SK-N-SH (cell line): ENCODE results near the gene TWF2. TPM values are rescaled to one million over a fixed set of nuclear protein-coding genes. Genes with fewer than 3 reads are reported as not detected.

ENCODE experiments used
- CTCF ChIA-PET: fragments of 300-600, 350-600 bp; formaldehyde crosslinking; extraction: SDS; loops from one replicate; lab custom pipeline; 2021; lab: Yijun Ruan, JAX
- POLR2A ChIA-PET: fragments of 350-600 bp; sonication (Branson Sonifier 250); formaldehyde crosslinking; extraction: SDS; loops from one replicate; lab custom pipeline; 2020; ENCODE audit warnings: antibody characterized with exemption, inconsistent platforms; lab: Yijun Ruan, JAX
- DNase-seq: peaks from one replicate; pipeline ENCODE4 v3.0.0; 2012
- H2AFZ ChIP-seq: fragments of 200-600 bp; sonication (generic); 2 replicates; pipeline ENCODE4 v1.8.1; 2016; ENCODE audit warnings: antibody characterized with exemption, mild to moderate bottlenecking, low read depth
- H3F3A ChIP-seq: fragments of 200-600 bp; sonication (generic); replicated peaks from 2 replicates; pipeline ENCODE3; 2016; ENCODE audit warnings: antibody characterized with exemption, mild to moderate bottlenecking; ENCODE audit not compliant: insufficient read depth
- H3K27ac ChIP-seq, 2 experiments: fragments of 200-500 bp in 1 of 2; fragments of 200-600 bp in 1 of 2; sonication (Bioruptor generic) in 1 of 2; sonication (generic), shearing (Covaris generic) in 1 of 2; 2 replicates each; pipeline versions ENCODE4 v1.5.1 to v1.6.1; 2014 to 2016; ENCODE audit warnings: low read depth in 2 of 2, inconsistent platforms in 1 of 2, low read length in 1 of 2, mild to moderate bottlenecking in 1 of 2, mixed read lengths in 1 of 2
- H3K27me3 ChIP-seq: fragments of 200-600 bp; sonication (generic), shearing (Covaris generic); 2 replicates; pipeline ENCODE4 v1.6.1; 2016; ENCODE audit warnings: mixed run types; ENCODE audit not compliant: insufficient read depth
- H3K36me3 ChIP-seq, 2 experiments: fragments of 200-500 bp in 1 of 2; fragments of 200-600 bp in 1 of 2; sonication (Bioruptor generic) in 1 of 2; sonication (generic) in 1 of 2; replicated peaks in 1 of 2; 2 replicates each; pipeline versions ENCODE3 to v1.5.1; 2014 to 2016; ENCODE audit warnings: low read length in 1 of 2, mild to moderate bottlenecking in 1 of 2; ENCODE audit not compliant: insufficient read depth in 2 of 2, control insufficient read depth in 1 of 2
- H3K4me1 ChIP-seq, 2 experiments: fragments of 200-500 bp in 1 of 2; fragments of 200-600 bp in 1 of 2; sonication (Bioruptor generic) in 1 of 2; sonication (generic), shearing (Covaris generic) in 1 of 2; 2 replicates each; pipeline versions ENCODE4 v1.5.1 to v1.6.1; 2014 to 2016; ENCODE audit warnings: low read depth in 1 of 2, low read length in 1 of 2, mixed run types in 1 of 2; ENCODE audit not compliant: insufficient read depth in 2 of 2, control insufficient read depth in 1 of 2
- H3K4me2 ChIP-seq: fragments of 200-600 bp; sonication (generic), shearing (Covaris generic); 2 replicates; pipeline ENCODE4 v1.6.1; 2017; ENCODE audit warnings: mixed run types
- H3K4me3 ChIP-seq, 2 experiments: fragments of 200-500 bp in 1 of 2; fragments of 200-600 bp in 1 of 2; sonication (Bioruptor generic) in 1 of 2; sonication (generic), shearing (Covaris generic) in 1 of 2; 2 replicates each; pipeline versions ENCODE4 v1.5.1 to v1.8.1; 2014 to 2016; ENCODE audit warnings: low read depth in 2 of 2, inconsistent platforms in 1 of 2, low read length in 1 of 2, mild to moderate bottlenecking in 1 of 2, mixed read lengths in 1 of 2, moderate library complexity in 1 of 2
- H3K79me2 ChIP-seq: fragments of 200-600 bp; sonication (generic); 2 replicates; pipeline ENCODE4 v1.8.1; 2017; ENCODE audit warnings: mild to moderate bottlenecking; ENCODE audit not compliant: insufficient read depth
- H3K9ac ChIP-seq: fragments of 200-600 bp; sonication (generic); 2 replicates; pipeline ENCODE4 v1.6.1; 2017; ENCODE audit warnings: mixed run types
- H3K9me2 ChIP-seq: fragments of 200-600 bp; sonication (generic); 2 replicates; pipeline ENCODE4 v1.6.1; 2017; ENCODE audit warnings: mixed run types
- H3K9me3 ChIP-seq: fragments of 200-600 bp; sonication (generic); 2 replicates; pipeline ENCODE4 v1.6.1; 2017; ENCODE audit warnings: mixed run types, mild to moderate bottlenecking, moderate library complexity
- H4K20me1 ChIP-seq: fragments of 200-600 bp; sonication (generic); 2 replicates; pipeline ENCODE4 v1.6.1; 2017; ENCODE audit warnings: mild to moderate bottlenecking, mixed run types; ENCODE audit not compliant: insufficient read depth
- CHD2 ChIP-seq: fragments of 150-350 bp; IDR thresholded peaks from 2 replicates; pipeline ENCODE4 v1.6.1; 2018; ENCODE audit warnings: low read length; ENCODE audit not compliant: partially characterized antibody
- ELF1 ChIP-seq: IDR thresholded peaks from 2 replicates; pipeline ENCODE4 v1.4.0; 2012
- EZH2phosphoT487 ChIP-seq: fragments of 200-600 bp; sonication (generic); IDR thresholded peaks from 2 replicates; pipeline ENCODE4 v1.6.1; 2017; ENCODE audit warnings: low read depth, mixed run types, mild to moderate bottlenecking, antibody characterized with exemption, moderate library complexity, borderline replicate concordance
- FOSL2 ChIP-seq: IDR thresholded peaks from 2 replicates; pipeline ENCODE4 v1.4.0; 2012; ENCODE audit warnings: low read depth, mild to moderate bottlenecking, moderate library complexity, borderline replicate concordance
- FOXM1 ChIP-seq: IDR thresholded peaks from 2 replicates; pipeline ENCODE4 v1.4.0; 2012; ENCODE audit warnings: low read depth, mild to moderate bottlenecking
- GABPA ChIP-seq: IDR thresholded peaks from 2 replicates; pipeline ENCODE4 v1.4.0; 2012; ENCODE audit warnings: low read depth, mild to moderate bottlenecking
- MXI1 ChIP-seq: IDR thresholded peaks from 2 replicates; pipeline ENCODE4 v1.6.1; 2012; ENCODE audit warnings: mild to moderate bottlenecking, low read depth, low read length, improper control_type of control experiment
- NRF1 ChIP-seq: IDR thresholded peaks from 2 replicates; pipeline ENCODE4 v1.6.1; 2012; ENCODE audit warnings: low read depth, mild to moderate bottlenecking, low read length
- POLR2AphosphoS5 ChIP-seq: IDR thresholded peaks from 2 replicates; pipeline ENCODE4 v1.6.1; 2012; ENCODE audit warnings: low read depth, low read length
- RAD21 ChIP-seq: IDR thresholded peaks from 2 replicates; pipeline ENCODE4 v1.6.1; 2012; ENCODE audit warnings: mild to moderate bottlenecking, low read length
- RXRA ChIP-seq: IDR thresholded peaks from 2 replicates; pipeline ENCODE4 v1.4.0; 2012; ENCODE audit warnings: low read depth, mild to moderate bottlenecking, borderline replicate concordance
- TAF1 ChIP-seq: IDR thresholded peaks from 2 replicates; pipeline ENCODE4 v1.6.1; 2012; ENCODE audit warnings: low read depth, mild to moderate bottlenecking, low read length, moderate library complexity, borderline replicate concordance
- WGBS: methylation state at CpG from one replicate; pipeline ENCODE4 v1.1.6; 2017; ENCODE audit warnings: low lambda C conversion rate; 5-methylcytosine and 5-hydroxymethylcytosine counted together
- polyA plus RNA-seq, 3 experiments: library from polyadenylated mRNA; depleted of rRNA; stranded (reverse); fragments of >200 nt; gene quantifications; 2 replicates each; pipeline ENCODE4 v1.2.3, GENCODE V29; 2012
- TF ChIP-seq, protein P1 (sequence below): fragments of 150-350 bp; IDR thresholded peaks from 2 replicates; pipeline ENCODE4 v1.6.1; 2017; ENCODE audit warnings: antibody characterized with exemption, low read length, low read depth, borderline replicate concordance
- TF ChIP-seq, protein P2 (sequence below): fragments of 200-600 bp; sonication (generic); IDR thresholded peaks from 2 replicates; pipeline ENCODE4 v1.6.1; 2017; ENCODE audit warnings: antibody characterized with exemption, mild to moderate bottlenecking, moderate library complexity
- TF ChIP-seq, protein P3 (sequence below): IDR thresholded peaks from 2 replicates; pipeline ENCODE4; 2012
- TF ChIP-seq, protein P4 (sequence below): IDR thresholded peaks from 2 replicates; pipeline ENCODE4 v1.6.1; 2012; ENCODE audit warnings: mild to moderate bottlenecking, low read depth, low read length, moderate library complexity
- TF ChIP-seq, protein P5 (sequence below): IDR thresholded peaks from 2 replicates; pipeline ENCODE4 v1.4.0; 2012; ENCODE audit warnings: low read depth

Gene TWF2
- polyA plus RNA-seq, 1 of the 3 experiments (the other 2 are of a cell fraction): 188 TPM

DNA sequence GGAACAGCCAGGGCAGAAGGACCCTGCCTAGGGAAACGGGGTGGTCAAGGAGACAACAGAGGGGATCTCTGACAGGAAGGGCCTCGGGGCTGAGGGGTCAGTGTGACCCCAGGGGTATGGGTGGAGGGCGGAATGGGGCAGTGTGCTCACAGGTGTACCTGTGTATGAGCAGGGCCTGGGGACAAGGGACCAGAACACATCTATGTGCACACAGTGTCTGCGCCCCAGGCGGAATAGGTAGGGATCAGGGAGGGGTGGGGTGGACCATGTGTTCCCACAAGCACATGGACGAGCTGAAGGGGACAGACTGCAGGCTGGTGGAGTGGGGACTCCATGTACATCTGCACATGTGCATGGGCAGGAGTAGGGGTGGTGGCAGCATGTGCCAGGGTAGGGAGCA, 8.5 kb downstream of the TWF2 start:
- H3K79me2 ChIP-seq: peaks cover 37% of the 10 kb centered on the region
- H3K4me1 ChIP-seq: peaks cover 0 to 6% of the 10 kb centered on the region in 2 experiments; a peak in 1 of 4 replicates
- H3F3A ChIP-seq: no peaks in the 10 kb centered on the region
- no peaks in the 10 kb centered on the region for H3K9me2 ChIP-seq
- no peaks in the 10 kb centered on the region for H3K9me3 ChIP-seq
- TF ChIP-seq, protein P1, sequence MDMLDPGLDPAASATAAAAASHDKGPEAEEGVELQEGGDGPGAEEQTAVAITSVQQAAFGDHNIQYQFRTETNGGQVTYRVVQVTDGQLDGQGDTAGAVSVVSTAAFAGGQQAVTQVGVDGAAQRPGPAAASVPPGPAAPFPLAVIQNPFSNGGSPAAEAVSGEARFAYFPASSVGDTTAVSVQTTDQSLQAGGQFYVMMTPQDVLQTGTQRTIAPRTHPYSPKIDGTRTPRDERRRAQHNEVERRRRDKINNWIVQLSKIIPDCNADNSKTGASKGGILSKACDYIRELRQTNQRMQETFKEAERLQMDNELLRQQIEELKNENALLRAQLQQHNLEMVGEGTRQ: no peak
- TF ChIP-seq TAF1: no peak
- TF ChIP-seq ELF1: no peak
- TF ChIP-seq POLR2AphosphoS5: no peak
- TF ChIP-seq, protein P2, sequence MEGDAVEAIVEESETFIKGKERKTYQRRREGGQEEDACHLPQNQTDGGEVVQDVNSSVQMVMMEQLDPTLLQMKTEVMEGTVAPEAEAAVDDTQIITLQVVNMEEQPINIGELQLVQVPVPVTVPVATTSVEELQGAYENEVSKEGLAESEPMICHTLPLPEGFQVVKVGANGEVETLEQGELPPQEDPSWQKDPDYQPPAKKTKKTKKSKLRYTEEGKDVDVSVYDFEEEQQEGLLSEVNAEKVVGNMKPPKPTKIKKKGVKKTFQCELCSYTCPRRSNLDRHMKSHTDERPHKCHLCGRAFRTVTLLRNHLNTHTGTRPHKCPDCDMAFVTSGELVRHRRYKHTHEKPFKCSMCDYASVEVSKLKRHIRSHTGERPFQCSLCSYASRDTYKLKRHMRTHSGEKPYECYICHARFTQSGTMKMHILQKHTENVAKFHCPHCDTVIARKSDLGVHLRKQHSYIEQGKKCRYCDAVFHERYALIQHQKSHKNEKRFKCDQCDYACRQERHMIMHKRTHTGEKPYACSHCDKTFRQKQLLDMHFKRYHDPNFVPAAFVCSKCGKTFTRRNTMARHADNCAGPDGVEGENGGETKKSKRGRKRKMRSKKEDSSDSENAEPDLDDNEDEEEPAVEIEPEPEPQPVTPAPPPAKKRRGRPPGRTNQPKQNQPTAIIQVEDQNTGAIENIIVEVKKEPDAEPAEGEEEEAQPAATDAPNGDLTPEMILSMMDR: no peak
- TF ChIP-seq EZH2phosphoT487: no peak
- TF ChIP-seq, protein P3, sequence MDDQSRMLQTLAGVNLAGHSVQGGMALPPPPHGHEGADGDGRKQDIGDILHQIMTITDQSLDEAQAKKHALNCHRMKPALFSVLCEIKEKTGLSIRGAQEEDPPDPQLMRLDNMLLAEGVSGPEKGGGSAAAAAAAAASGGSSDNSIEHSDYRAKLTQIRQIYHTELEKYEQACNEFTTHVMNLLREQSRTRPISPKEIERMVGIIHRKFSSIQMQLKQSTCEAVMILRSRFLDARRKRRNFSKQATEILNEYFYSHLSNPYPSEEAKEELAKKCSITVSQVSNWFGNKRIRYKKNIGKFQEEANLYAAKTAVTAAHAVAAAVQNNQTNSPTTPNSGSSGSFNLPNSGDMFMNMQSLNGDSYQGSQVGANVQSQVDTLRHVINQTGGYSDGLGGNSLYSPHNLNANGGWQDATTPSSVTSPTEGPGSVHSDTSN: no peak
- no peak for TF ChIP-seq MXI1
- TF ChIP-seq NRF1: no peak
- no peak for TF ChIP-seq FOXM1
- TF ChIP-seq, protein P4, sequence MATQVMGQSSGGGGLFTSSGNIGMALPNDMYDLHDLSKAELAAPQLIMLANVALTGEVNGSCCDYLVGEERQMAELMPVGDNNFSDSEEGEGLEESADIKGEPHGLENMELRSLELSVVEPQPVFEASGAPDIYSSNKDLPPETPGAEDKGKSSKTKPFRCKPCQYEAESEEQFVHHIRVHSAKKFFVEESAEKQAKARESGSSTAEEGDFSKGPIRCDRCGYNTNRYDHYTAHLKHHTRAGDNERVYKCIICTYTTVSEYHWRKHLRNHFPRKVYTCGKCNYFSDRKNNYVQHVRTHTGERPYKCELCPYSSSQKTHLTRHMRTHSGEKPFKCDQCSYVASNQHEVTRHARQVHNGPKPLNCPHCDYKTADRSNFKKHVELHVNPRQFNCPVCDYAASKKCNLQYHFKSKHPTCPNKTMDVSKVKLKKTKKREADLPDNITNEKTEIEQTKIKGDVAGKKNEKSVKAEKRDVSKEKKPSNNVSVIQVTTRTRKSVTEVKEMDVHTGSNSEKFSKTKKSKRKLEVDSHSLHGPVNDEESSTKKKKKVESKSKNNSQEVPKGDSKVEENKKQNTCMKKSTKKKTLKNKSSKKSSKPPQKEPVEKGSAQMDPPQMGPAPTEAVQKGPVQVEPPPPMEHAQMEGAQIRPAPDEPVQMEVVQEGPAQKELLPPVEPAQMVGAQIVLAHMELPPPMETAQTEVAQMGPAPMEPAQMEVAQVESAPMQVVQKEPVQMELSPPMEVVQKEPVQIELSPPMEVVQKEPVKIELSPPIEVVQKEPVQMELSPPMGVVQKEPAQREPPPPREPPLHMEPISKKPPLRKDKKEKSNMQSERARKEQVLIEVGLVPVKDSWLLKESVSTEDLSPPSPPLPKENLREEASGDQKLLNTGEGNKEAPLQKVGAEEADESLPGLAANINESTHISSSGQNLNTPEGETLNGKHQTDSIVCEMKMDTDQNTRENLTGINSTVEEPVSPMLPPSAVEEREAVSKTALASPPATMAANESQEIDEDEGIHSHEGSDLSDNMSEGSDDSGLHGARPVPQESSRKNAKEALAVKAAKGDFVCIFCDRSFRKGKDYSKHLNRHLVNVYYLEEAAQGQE: no peak
- TF ChIP-seq RAD21: no peak
- TF ChIP-seq GABPA: no peak
- TF ChIP-seq RXRA: no peak
- TF ChIP-seq CHD2: no peak
- no peak for TF ChIP-seq FOSL2
- TF ChIP-seq, protein P5, sequence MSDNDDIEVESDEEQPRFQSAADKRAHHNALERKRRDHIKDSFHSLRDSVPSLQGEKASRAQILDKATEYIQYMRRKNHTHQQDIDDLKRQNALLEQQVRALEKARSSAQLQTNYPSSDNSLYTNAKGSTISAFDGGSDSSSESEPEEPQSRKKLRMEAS: no peak
- TF ChIP-seq, all 33 proteins: peak for 0
- DNase-seq: no peak
- H3K9ac ChIP-seq: no peak overlapping the region
- no peak overlapping the region for H3K27ac ChIP-seq
- no peaks in the 10 kb centered on the region for H3K27me3 ChIP-seq
- no peak overlapping the region for H3K4me2 ChIP-seq
- ChIA-PET POLR2A (interaction anchor here (1.4 kb wide), 1 partner anchor 8 kb away, joined by 3 read pairs; the partner anchor contains the start of gene TWF2), CTCF (interaction anchor here (0.9 to 11.8 kb wide), 9 partner anchors 11 to 182 kb away, joined by 3 to 257 read pairs (median 6); partner anchors contain the start of genes PPM1M, TLR9 and WDR82)
- no peak overlapping the region for H2AFZ ChIP-seq
- 92% methylated on average over 6 of the region's 6 CpGs for WGBS
- peaks cover 19% of the 10 kb centered on the region for H4K20me1 ChIP-seq
- H3K4me3 ChIP-seq: no peak overlapping the region
- peaks cover 11 to 42% of the 10 kb centered on the region in 2 experiments for H3K36me3 ChIP-seq
